K562 (cell line): Measurements from ENCODE around the gene MSN. TPM values are rescaled to one million over a fixed set of nuclear protein-coding genes. Genes with fewer than 3 reads are reported as not detected.
A peak's percentile ranks its signal among the peaks of the same experiment; 100 is the strongest.

ENCODE experiments used
- ATAC-seq: fragments of 200-7000 bp; cut with Tn5 transposase; 3 replicates; pipeline ENCODE4 v1.9.1; 2020; ENCODE audit warnings: moderate library complexity
- BruUV-seq: library from RNA; stranded (reverse); fragments of 400-500 nt; replicated peaks from 2 replicates; lab custom pipeline; 2021; lab: Mats Ljungman, UMichigan
- CTCF ChIA-PET: fragments of 300-600 bp; formaldehyde crosslinking; extraction: SDS; loops from one replicate; lab custom pipeline; 2021; ENCODE audit warnings: low intra/inter-chr PET ratio; lab: Yijun Ruan, JAX
- POLR2A ChIA-PET: fragments of 300-600, 350-650 bp; sonication (Branson Sonifier 250); formaldehyde crosslinking; extraction: SDS; loops from one replicate; lab custom pipeline; 2021; ENCODE audit warnings: antibody characterized with exemption, inconsistent platforms; lab: Yijun Ruan, JAX
- DNase-seq, 4 experiments: peaks; one replicate each; pipeline versions ENCODE4 v3.0.0 to v3.0.0-alpha.2; 2011 to 2018; ENCODE audit warnings: low spot score in 3 of 4, mixed read lengths in 3 of 4; ENCODE audit errors: extremely low read depth in 1 of 4
- FAIRE-seq: peaks from 2 replicates; lab custom pipeline; 2011; peaks lifted over from hg19 to GRCh38; lab: Jason Lieb, UNC
- H2AFZ ChIP-seq: 2 replicates; pipeline ENCODE4 v1.6.0; 2011; ENCODE audit warnings: low read depth, low read length, control low read depth, inconsistent platforms
- H3K27ac ChIP-seq: fragments of 200-600 bp; 3 replicates; pipeline ENCODE4 v1.8.0; 2011; ENCODE audit warnings: low read depth, mild to moderate bottlenecking, control low read depth, inconsistent platforms, low read length, moderate library complexity, mixed read lengths; ENCODE audit errors: extremely low read depth
- H3K27me3 ChIP-seq, 2 experiments: fragments of 300-600 bp in 1 of 2; 2 replicates in 1 of 2; 3 replicates in 1 of 2; pipeline versions ENCODE4 v1.6.0 to v1.8.0; 2011; ENCODE audit warnings: inconsistent platforms in 2 of 2, low read length in 2 of 2, mild to moderate bottlenecking in 1 of 2, mixed read lengths in 1 of 2, moderate library complexity in 1 of 2; ENCODE audit not compliant: control insufficient read depth in 2 of 2, insufficient read depth in 2 of 2
- H3K36me3 ChIP-seq: fragments of 300-600 bp; 3 replicates; pipeline ENCODE4 v1.8.0; 2011; ENCODE audit warnings: mild to moderate bottlenecking, low read length, inconsistent platforms; ENCODE audit not compliant: control insufficient read depth, insufficient read depth
- H3K4me1 ChIP-seq, 2 experiments: fragments of 200-600 bp in 1 of 2; replicated peaks in 1 of 2; 2 replicates in 1 of 2; 3 replicates in 1 of 2; pipeline versions ENCODE4 v1.5.1 to v1.8.0; 2011; ENCODE audit warnings: inconsistent platforms in 2 of 2, low read length in 2 of 2, mild to moderate bottlenecking in 1 of 2, mixed read lengths in 1 of 2, moderate library complexity in 1 of 2; ENCODE audit not compliant: control insufficient read depth in 2 of 2, insufficient read depth in 2 of 2
- H3K4me2 ChIP-seq: 2 replicates; pipeline ENCODE4 v1.6.1; 2011; ENCODE audit warnings: low read length, control low read depth, inconsistent platforms, mixed read lengths; ENCODE audit not compliant: insufficient read depth
- H3K4me3 ChIP-seq: fragments of 200-600 bp; sonication (generic), shearing (Covaris generic); 2 replicates; pipeline ENCODE4 v1.5.1; 2016; ENCODE audit warnings: control low read depth, inconsistent platforms
- H3K79me2 ChIP-seq: fragments of 200-600 bp; 3 replicates; pipeline ENCODE4 v1.8.0; 2011; ENCODE audit warnings: low read length, inconsistent platforms; ENCODE audit not compliant: control insufficient read depth, insufficient read depth
- H3K9ac ChIP-seq, 2 experiments: 2 replicates each; pipeline versions ENCODE4 v1.6.0 to v1.6.1; 2011; ENCODE audit warnings: low read depth in 2 of 2, low read length in 2 of 2, control low read depth in 1 of 2, inconsistent platforms in 1 of 2, mild to moderate bottlenecking in 1 of 2, mixed read lengths in 1 of 2; ENCODE audit not compliant: insufficient read depth in 1 of 2
- H3K9me1 ChIP-seq: one replicate; pipeline ENCODE4 v1.6.0; 2011; ENCODE audit warnings: inconsistent platforms, mild to moderate bottlenecking, low read length, moderate library complexity; ENCODE audit not compliant: control insufficient read depth, insufficient read depth
- H3K9me3 ChIP-seq: replicated peaks from 2 replicates; pipeline ENCODE4 v1.5.1; 2011; ENCODE audit warnings: low read depth, low read length, inconsistent platforms; ENCODE audit not compliant: control insufficient read depth, insufficient read depth
- H4K20me1 ChIP-seq: replicated peaks from 2 replicates; pipeline ENCODE4 v1.6.1; 2011; ENCODE audit warnings: low read length, inconsistent platforms, mixed read lengths; ENCODE audit not compliant: control insufficient read depth, insufficient read depth
- DDX20 ChIP-seq: fragments of 450-650 bp; IDR thresholded peaks from 2 replicates; pipeline ENCODE4 v1.6.1; 2016; ENCODE audit warnings: missing genetic modification characterization, low read depth, mild to moderate bottlenecking, missing compliant biosample characterization, moderate library complexity
- EP400 ChIP-seq: fragments of 450-650 bp; IDR thresholded peaks from 2 replicates; pipeline ENCODE4 v1.6.1; 2017; ENCODE audit warnings: antibody characterized with exemption, mild to moderate bottlenecking, moderate library complexity
- TAF9B ChIP-seq: fragments of 450-650 bp; IDR thresholded peaks from 2 replicates; pipeline ENCODE4 v1.6.1; 2018; ENCODE audit warnings: mild to moderate bottlenecking; ENCODE audit not compliant: partially characterized antibody
- WGBS: fragments of 100-300 bp; shearing (Covaris generic); methylation state at CpG from one replicate; pipeline ENCODE4 v1.1.6; 2016; ENCODE audit warnings: low coverage, mixed read lengths; ENCODE audit not compliant: insufficient coverage; ENCODE audit errors: missing lambda C conversion rate; 5-methylcytosine and 5-hydroxymethylcytosine counted together
- in situ Hi-C: fragments of 300-500 bp; cut with MboI; formaldehyde crosslinking; loops from 4 replicates; pipeline ENCODE4 v1.15.0; 2018; ENCODE audit warnings: inconsistent platforms, mixed read lengths
- intact Hi-C: fragments of 100-400 bp; cut with micrococcal nuclease; formaldehyde crosslinking; loops from 2 replicates; pipeline ENCODE4 v1.14.2; 2022
- polyA plus RNA-seq, 8 experiments: library from polyadenylated mRNA; depleted of rRNA in 4 of 8; stranded (reverse) in 5 of 8; unstranded in 3 of 8; fragments of >200 nt; fragmentation: Nextera tagmentation in 2 of 8; fragmentation: Illumina TruSeq in 1 of 8; extraction: Ambion mirVana in 2 of 8; extraction: Trizol in 1 of 8; gene quantifications; 2 replicates each; pipeline versions ENCODE4 v1.2.1 to v1.2.3, GENCODE V29; 2011 to 2014; ENCODE audit warnings: inconsistent platforms in 1 of 8, missing spikeins in 1 of 8
- total RNA-seq, 7 experiments: library from RNA; depleted of rRNA in 6 of 7; stranded (reverse); fragments of >200 nt in 6 of 7; fragmentation: Illumina TruSeq in 2 of 7; extraction: Trizol in 2 of 7; gene quantifications; 2 replicates each; pipeline versions ENCODE4 v1.2.1 to v1.2.3, GENCODE V29; 2011 to 2021; ENCODE audit warnings: low replicate concordance in 1 of 7
- TF ChIP-seq, protein P1 (sequence below), 3 experiments: fragments of 200-800 bp in 1 of 3; fragments of 250-450 bp in 1 of 3; fragments of 450-650 bp in 1 of 3; sonication (Bioruptor Pico) in 1 of 3; sonication (Bioruptor generic) in 1 of 3; formaldehyde crosslinking in 1 of 3; IDR thresholded peaks; 2 replicates each; pipeline versions ENCODE4 v1.6.1 to v1.8.0; 2016 to 2022; ENCODE audit warnings: mild to moderate bottlenecking in 2 of 3, missing genetic modification characterization in 2 of 3, missing compliant biosample characterization in 1 of 3, moderate library complexity in 1 of 3

The MSN gene
- total and polyA plus RNA-seq, 9 of the 15 experiments (the other 6 are each of a cell fraction or from before 2014, with no cell fraction given), result 128 to 486 (median 237) TPM

DNA sequence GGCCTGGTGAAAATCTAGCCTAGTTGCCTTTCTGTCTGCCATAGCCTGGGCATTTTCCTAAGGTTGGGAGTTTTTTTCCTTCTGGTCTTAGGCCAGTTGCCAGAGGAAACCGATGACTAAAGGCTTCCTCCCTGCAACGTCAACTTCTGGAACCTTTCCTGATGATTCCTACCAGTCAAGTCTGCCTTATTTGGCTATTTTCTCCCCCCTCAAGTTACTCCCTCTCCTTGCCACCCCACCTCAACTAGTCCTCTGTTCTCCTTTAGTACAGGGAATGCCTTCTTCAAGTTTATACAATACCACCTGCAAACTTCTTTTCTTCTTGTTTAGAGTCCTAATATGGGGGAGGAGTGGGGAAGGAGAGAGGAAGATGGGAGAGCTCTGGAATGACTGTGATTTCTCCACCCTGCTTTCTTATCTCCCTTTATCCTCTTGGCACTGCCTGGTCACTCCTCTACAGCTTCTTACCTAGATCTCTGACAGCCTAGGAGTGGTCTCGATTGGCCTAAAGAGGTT is 10.6 kb downstream of the MSN start:
- ATAC-seq (no peak), DNase-seq (no peak), FAIRE-seq (peak; percentile 44)
- CTCF ChIA-PET, result no interaction called here
- WGBS, result 25% methylated on average over 3 of the region's 3 CpGs
- in situ Hi-C loops (no loop called here), intact Hi-C loops (no loop called here)
- Histone ChIP-seq H3K9me3 (no peaks in the 10 kb centered on the region), H3K27me3 (no peaks in the 10 kb centered on the region), H3K27ac (no peak overlapping the region; the same call in 2 of the 3 replicates), H2AFZ (no peak overlapping the region), H3K4me2 (no peak overlapping the region), H3K9ac (no peak overlapping the region), H3K36me3 (peaks cover 82% of the 10 kb centered on the region), H4K20me1 (peaks cover 53% of the 10 kb centered on the region), H3K9me1 (no peaks in the 10 kb centered on the region), H3K79me2 (peaks cover 98% of the 10 kb centered on the region), H3K4me1 (peaks cover 0 to 43% of the 10 kb centered on the region in 2 experiments; a peak in 4 of 5 replicates), H3K4me3 (no peak overlapping the region)
- POLR2A ChIA-PET, result interaction anchor here (0.6 to 2.1 kb wide), 2 partner anchors 10 to 12 kb away, joined by 3 to 12 read pairs; partner anchors contain the start of gene MSN
- no peak for TF ChIP-seq TAF9B
- no peak for TF ChIP-seq DDX20
- TF ChIP-seq EP400, result no peak
- TF ChIP-seq, protein P1, sequence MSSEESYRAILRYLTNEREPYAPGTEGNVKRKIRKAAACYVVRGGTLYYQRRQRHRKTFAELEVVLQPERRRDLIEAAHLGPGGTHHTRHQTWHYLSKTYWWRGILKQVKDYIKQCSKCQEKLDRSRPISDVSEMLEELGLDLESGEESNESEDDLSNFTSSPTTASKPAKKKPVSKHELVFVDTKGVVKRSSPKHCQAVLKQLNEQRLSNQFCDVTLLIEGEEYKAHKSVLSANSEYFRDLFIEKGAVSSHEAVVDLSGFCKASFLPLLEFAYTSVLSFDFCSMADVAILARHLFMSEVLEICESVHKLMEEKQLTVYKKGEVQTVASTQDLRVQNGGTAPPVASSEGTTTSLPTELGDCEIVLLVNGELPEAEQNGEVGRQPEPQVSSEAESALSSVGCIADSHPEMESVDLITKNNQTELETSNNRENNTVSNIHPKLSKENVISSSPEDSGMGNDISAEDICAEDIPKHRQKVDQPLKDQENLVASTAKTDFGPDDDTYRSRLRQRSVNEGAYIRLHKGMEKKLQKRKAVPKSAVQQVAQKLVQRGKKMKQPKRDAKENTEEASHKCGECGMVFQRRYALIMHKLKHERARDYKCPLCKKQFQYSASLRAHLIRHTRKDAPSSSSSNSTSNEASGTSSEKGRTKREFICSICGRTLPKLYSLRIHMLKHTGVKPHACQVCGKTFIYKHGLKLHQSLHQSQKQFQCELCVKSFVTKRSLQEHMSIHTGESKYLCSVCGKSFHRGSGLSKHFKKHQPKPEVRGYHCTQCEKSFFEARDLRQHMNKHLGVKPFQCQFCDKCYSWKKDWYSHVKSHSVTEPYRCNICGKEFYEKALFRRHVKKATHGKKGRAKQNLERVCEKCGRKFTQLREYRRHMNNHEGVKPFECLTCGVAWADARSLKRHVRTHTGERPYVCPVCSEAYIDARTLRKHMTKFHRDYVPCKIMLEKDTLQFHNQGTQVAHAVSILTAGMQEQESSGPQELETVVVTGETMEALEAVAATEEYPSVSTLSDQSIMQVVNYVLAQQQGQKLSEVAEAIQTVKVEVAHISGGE (CRISPR knock-in tag; IDR thresholded peaks at IDR 0.05), result 0 out of 6 replicates have a peak, but pooled peaks of 1 of the 3 experiments have one; percentile 26
- no TSS peak for BruUV-seq
